Smooth muscle cell (in vitro differentiated cells): ENCODE measurements around the gene HBEGF. TPM values are rescaled to one million over a fixed set of nuclear protein-coding genes. Genes with fewer than 3 reads are reported as not detected.

Experiments
- DNase-seq: peaks from one replicate; lab custom pipeline; 2025; ENCODE audit not compliant: unreplicated experiment; lab: John Stamatoyannopoulos, UW
- H2AFZ ChIP-seq: fragments of 200-600 bp; sonication (generic); 2 replicates; pipeline ENCODE4 v1.6.0; 2016; ENCODE audit warnings: antibody characterized with exemption, low read depth, mild to moderate bottlenecking
- H3F3A ChIP-seq: fragments of 200-600 bp; sonication (generic); 2 replicates; pipeline ENCODE4 v1.6.0; 2017; ENCODE audit warnings: antibody characterized with exemption, low read depth
- H3K27ac ChIP-seq: fragments of 200-600 bp; sonication (generic); 2 replicates; pipeline ENCODE4 v1.5.1; 2016; ENCODE audit warnings: low read depth, mild to moderate bottlenecking
- H3K27me3 ChIP-seq: fragments of 200-600 bp; sonication (generic); 2 replicates; pipeline ENCODE4 v1.6.1; 2016; ENCODE audit warnings: low read depth, mild to moderate bottlenecking
- H3K36me3 ChIP-seq: fragments of 200-600 bp; sonication (generic); 2 replicates; pipeline ENCODE4 v1.5.1; 2016; ENCODE audit warnings: low read depth
- H3K4me1 ChIP-seq: fragments of 200-600 bp; sonication (generic); 2 replicates; pipeline ENCODE4 v1.5.1; 2016; ENCODE audit warnings: low read depth
- H3K4me2 ChIP-seq: fragments of 200-600 bp; sonication (generic); 2 replicates; pipeline ENCODE4 v1.6.0; 2016; ENCODE audit warnings: mild to moderate bottlenecking
- H3K4me3 ChIP-seq: fragments of 200-600 bp; sonication (generic); 2 replicates; pipeline ENCODE4 v1.5.1; 2016; ENCODE audit warnings: mild to moderate bottlenecking
- H3K79me2 ChIP-seq: fragments of 200-600 bp; sonication (generic); 2 replicates; pipeline ENCODE4 v1.6.0; 2016; ENCODE audit warnings: low read depth, mild to moderate bottlenecking
- H3K9ac ChIP-seq: fragments of 200-600 bp; sonication (generic); 2 replicates; pipeline ENCODE4 v1.6.0; 2016; ENCODE audit warnings: low read depth
- H3K9me3 ChIP-seq: fragments of 200-600 bp; sonication (generic); replicated peaks from 2 replicates; pipeline ENCODE4 v1.5.1; 2016; ENCODE audit warnings: low read depth
- H4K20me1 ChIP-seq: fragments of 200-600 bp; sonication (generic); 2 replicates; pipeline ENCODE4 v1.6.0; 2016; ENCODE audit warnings: low read depth
- WGBS: methylation state at CpG from one replicate; pipeline ENCODE4 v1.1.7; 2016; ENCODE audit warnings: low lambda C conversion rate; 5-methylcytosine and 5-hydroxymethylcytosine counted together
- polyA plus RNA-seq: library from polyadenylated mRNA; unstranded; fragments of >200 nt; fragmentation: Nextera tagmentation; extraction: Ambion mirVana; gene quantifications from 2 replicates; pipeline ENCODE4 v1.2.1, GENCODE V29; 2016
- total RNA-seq: library from RNA; depleted of rRNA; stranded (reverse); fragments of >200 nt; gene quantifications from 2 replicates; pipeline ENCODE4 v1.2.3, GENCODE V29; 2014
- TF ChIP-seq, protein P1 (sequence below): fragments of 200-600 bp; sonication (generic); IDR thresholded peaks from 2 replicates; pipeline ENCODE4 v1.5.1; 2017; ENCODE audit warnings: borderline replicate concordance, mild to moderate bottlenecking, antibody characterized with exemption; ENCODE audit not compliant: insufficient read depth, poor library complexity, severe bottlenecking

HBEGF gene
- total and polyA plus RNA-seq, 2 experiments from 2014 or later: 36.7 to 37.1 TPM

DNA sequence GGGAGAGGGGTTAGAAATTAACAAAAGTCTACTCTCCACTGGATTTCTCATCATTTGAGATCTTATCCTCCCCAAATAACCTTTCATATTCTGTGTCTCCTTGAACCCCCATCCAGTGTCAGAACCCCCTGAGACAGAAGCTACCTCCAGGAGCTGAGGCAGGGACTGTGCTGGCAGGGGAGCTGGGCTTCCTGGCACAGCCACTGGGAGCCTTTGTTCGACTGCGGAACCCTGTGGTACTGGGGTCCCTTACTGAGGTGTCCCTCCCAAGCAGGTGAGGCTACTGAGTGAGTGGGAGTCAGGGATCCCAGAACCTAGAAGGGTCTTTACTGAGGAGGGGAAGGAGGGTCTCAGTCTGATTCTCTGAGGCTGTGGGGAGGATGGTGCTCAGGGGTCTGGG, 15.5 kb upstream of the HBEGF start:
- Histone ChIP-seq H3K4me1 (no peaks in the 10 kb centered on the region), H3K4me2 (no peak overlapping the region), H3K27me3 (no peaks in the 10 kb centered on the region), H3K36me3 (no peaks in the 10 kb centered on the region), H3K79me2 (no peaks in the 10 kb centered on the region), H3K4me3 (no peak overlapping the region), H3F3A (no peaks in the 10 kb centered on the region), H2AFZ (no peak overlapping the region), H3K27ac (no peak overlapping the region), H3K9ac (no peak overlapping the region), H4K20me1 (no peaks in the 10 kb centered on the region), H3K9me3 (no peaks in the 10 kb centered on the region)
- TF ChIP-seq, protein P1, sequence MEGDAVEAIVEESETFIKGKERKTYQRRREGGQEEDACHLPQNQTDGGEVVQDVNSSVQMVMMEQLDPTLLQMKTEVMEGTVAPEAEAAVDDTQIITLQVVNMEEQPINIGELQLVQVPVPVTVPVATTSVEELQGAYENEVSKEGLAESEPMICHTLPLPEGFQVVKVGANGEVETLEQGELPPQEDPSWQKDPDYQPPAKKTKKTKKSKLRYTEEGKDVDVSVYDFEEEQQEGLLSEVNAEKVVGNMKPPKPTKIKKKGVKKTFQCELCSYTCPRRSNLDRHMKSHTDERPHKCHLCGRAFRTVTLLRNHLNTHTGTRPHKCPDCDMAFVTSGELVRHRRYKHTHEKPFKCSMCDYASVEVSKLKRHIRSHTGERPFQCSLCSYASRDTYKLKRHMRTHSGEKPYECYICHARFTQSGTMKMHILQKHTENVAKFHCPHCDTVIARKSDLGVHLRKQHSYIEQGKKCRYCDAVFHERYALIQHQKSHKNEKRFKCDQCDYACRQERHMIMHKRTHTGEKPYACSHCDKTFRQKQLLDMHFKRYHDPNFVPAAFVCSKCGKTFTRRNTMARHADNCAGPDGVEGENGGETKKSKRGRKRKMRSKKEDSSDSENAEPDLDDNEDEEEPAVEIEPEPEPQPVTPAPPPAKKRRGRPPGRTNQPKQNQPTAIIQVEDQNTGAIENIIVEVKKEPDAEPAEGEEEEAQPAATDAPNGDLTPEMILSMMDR: no peak
- 88% methylated on average over 2 of the region's 2 CpGs for WGBS
- no peak for DNase-seq

DNA sequence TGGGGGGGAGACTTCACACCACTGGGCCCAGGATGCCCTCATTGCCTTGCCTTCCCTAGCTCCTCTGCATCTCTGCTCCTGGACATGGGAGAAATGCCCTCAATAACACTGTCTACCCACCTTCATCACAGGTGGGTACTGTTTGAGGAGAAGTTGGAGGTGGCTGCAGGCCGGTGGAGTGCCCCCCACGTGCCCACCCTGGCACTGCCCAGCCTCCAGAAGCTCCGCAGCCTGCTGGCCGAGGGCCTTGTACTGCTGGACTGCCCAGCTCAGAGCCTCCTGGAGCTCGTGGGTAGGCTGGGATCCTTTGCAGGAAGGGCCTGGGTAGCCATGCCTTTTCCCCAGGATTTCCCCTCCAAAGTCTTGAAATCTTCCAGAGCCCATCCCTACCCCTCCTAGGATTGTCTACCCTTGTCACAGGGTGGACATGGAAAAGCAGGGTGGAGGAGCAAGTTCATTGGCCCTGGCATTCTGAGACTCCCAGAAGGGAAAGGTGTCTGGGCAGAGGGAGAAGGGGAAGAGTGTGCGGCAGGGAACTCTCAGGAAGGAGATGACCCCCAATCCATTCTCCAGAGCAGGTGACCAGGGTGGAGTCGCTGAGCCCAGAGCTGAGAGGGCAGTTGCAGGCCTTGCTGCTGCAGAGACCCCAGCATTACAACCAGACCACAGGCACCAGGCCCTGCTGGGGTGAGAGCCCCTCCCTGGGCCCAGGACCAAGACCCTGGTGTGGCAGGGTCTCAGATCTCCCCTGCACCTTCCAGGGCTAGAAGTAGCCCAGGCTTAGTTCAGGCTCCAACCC, 14.5 kb upstream of the HBEGF start:
- no peaks in the 10 kb centered on the region for H3K9me3 ChIP-seq
- no peaks in the 10 kb centered on the region for H3K27me3 ChIP-seq
- DNase-seq: no peak
- TF ChIP-seq, protein P1: no peak
- no peaks in the 10 kb centered on the region for H3K79me2 ChIP-seq
- no peak overlapping the region for H3K4me3 ChIP-seq
- H3K27ac ChIP-seq: no peak overlapping the region
- no peaks in the 10 kb centered on the region for H4K20me1 ChIP-seq
- no peak overlapping the region for H2AFZ ChIP-seq
- WGBS: 76% methylated on average over 7 of the region's 7 CpGs
- H3K36me3 ChIP-seq: no peaks in the 10 kb centered on the region
- H3K4me2 ChIP-seq: no peak overlapping the region
- H3K9ac ChIP-seq: no peak overlapping the region
- no peaks in the 10 kb centered on the region for H3K4me1 ChIP-seq
- H3F3A ChIP-seq: no peaks in the 10 kb centered on the region

DNA sequence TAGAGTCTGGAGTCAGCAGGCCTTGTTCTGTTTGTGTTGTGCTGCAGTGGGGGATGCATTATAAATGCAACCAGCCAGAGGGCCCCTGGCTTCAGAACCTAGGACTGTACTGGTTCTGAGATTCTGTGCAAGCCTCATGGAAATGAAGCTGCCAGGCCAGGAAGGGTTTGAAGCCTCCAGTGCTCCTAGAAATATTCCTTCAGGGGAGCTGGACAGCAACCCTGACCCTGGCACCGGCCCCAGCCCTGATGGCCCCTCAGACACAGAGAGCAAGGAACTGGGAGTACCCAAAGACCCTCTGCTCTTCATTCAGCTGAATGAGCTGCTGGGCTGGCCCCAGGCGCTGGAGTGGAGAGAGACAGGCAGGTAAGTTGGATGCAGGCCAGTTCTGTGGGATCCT, 13.7 kb upstream of the HBEGF start, which contains the start of gene SLC4A9:
TSS of gene SLC4A9 (plus strand) at position 94 of the 400 bp plus-strand sequence. CDS start at position 137, 43 bp downstream.
- H3K9me3 ChIP-seq: no peaks in the 10 kb centered on the region
- H3K9ac ChIP-seq: no peak within 1 kb of the TSS
- WGBS: 100% methylated on average over 2 of the region's 2 CpGs
- H3K36me3 ChIP-seq: no peaks in the 10 kb centered on the region
- H2AFZ ChIP-seq: no peak within 1 kb of the TSS
- H3K4me3 ChIP-seq: no peak within 1 kb of the TSS
- no peaks in the 10 kb centered on the region for H3K27me3 ChIP-seq
- no peaks in the 10 kb centered on the region for H3K79me2 ChIP-seq
- no peaks in the 10 kb centered on the region for H3F3A ChIP-seq
- H4K20me1 ChIP-seq: no peaks in the 10 kb centered on the region
- H3K4me1 ChIP-seq: no peaks in the 10 kb centered on the region
- H3K4me2 ChIP-seq: no peak within 1 kb of the TSS
- TF ChIP-seq, protein P1: no peak
- H3K27ac ChIP-seq: no peak within 1 kb of the TSS
- DNase-seq: no peak
